Neural progenitor cell (in vitro differentiated cells): Measurements from ENCODE around the gene FBLIM1.

Source experiments
- EZH2 ChIP-seq: fragments of 200-600 bp; sonication (generic); IDR thresholded peaks from 2 replicates; pipeline ENCODE4 v1.6.1; 2017; ENCODE audit warnings: antibody characterized with exemption, mild to moderate bottlenecking, moderate library complexity
- EZH2phosphoT487 ChIP-seq: fragments of 200-600 bp; sonication (generic); IDR thresholded peaks from 2 replicates; pipeline ENCODE4 v1.6.1; 2017; ENCODE audit warnings: antibody characterized with exemption
- TF ChIP-seq, protein P1 (sequence below): fragments of 200-600 bp; sonication (generic); IDR thresholded peaks from 2 replicates; pipeline ENCODE4 v1.5.1; 2017; ENCODE audit warnings: antibody characterized with exemption, mild to moderate bottlenecking

DNA sequence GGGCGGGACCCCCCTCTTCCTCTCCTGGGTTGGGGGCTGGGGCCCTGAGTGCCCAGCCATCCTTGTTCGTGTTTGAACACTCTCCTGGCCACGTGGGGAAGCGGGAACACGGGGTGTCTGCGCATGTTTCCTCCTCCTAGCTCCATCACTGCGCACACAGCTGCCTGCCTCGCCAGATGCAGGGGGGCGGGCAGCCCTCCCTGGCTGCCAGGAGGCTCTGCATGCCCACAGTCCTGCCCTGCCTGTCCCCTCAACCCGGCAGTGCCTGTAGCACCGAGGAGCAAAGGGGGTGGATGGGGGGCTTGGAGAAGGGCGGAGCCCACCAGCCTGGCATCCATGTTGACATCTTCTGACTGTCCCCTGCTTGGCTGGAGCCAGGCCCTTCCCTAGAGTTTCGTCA lies 24.3 kb upstream of the FBLIM1 start:
- TF ChIP-seq EZH2 (no peak), EZH2phosphoT487 (no peak)
- TF ChIP-seq, protein P1, sequence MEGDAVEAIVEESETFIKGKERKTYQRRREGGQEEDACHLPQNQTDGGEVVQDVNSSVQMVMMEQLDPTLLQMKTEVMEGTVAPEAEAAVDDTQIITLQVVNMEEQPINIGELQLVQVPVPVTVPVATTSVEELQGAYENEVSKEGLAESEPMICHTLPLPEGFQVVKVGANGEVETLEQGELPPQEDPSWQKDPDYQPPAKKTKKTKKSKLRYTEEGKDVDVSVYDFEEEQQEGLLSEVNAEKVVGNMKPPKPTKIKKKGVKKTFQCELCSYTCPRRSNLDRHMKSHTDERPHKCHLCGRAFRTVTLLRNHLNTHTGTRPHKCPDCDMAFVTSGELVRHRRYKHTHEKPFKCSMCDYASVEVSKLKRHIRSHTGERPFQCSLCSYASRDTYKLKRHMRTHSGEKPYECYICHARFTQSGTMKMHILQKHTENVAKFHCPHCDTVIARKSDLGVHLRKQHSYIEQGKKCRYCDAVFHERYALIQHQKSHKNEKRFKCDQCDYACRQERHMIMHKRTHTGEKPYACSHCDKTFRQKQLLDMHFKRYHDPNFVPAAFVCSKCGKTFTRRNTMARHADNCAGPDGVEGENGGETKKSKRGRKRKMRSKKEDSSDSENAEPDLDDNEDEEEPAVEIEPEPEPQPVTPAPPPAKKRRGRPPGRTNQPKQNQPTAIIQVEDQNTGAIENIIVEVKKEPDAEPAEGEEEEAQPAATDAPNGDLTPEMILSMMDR = no peak
